MCF 10A (cell line): ENCODE results near the gene SSBP3. TPM values are rescaled to one million over a fixed set of nuclear protein-coding genes. Genes with fewer than 3 reads are reported as not detected.
"Not testable (repeated sequence)": the region's sequence is repeated elsewhere in the genome, so short reads cannot be mapped to it uniquely, and the experiment has no call there.

Experiments
- BruUV-seq: library from RNA; stranded (reverse); fragments of 400-500 nt; replicated peaks from 2 replicates; lab custom pipeline; 2021; lab: Mats Ljungman, UMichigan
- CTCF ChIA-PET: fragments of 300-600 bp; sonication (Branson Sonifier 250); formaldehyde crosslinking; extraction: SDS; loops from one replicate; lab custom pipeline; 2021; ENCODE audit warnings: antibody characterized with exemption, inconsistent platforms; lab: Yijun Ruan, JAX
- POLR2A ChIA-PET: fragments of 300-600, 350-650 bp; sonication (Branson Sonifier 250); formaldehyde crosslinking; extraction: SDS; loops from one replicate; lab custom pipeline; 2020; ENCODE audit warnings: antibody characterized with exemption, inconsistent platforms; lab: Yijun Ruan, JAX
- DNase-seq: peaks from one replicate; pipeline ENCODE4 v3.0.0-alpha.2; 2018; ENCODE audit not compliant: unreplicated experiment
- H3K27ac Mint-ChIP-seq: one replicate; pipeline ENCODE4 v1.8.0; 2022; ENCODE audit warnings: mild to moderate bottlenecking, low read depth, mixed read lengths; ENCODE audit not compliant: unreplicated experiment
- H3K27me3 Mint-ChIP-seq: one replicate; pipeline ENCODE4 v1.8.0; 2022; ENCODE audit warnings: mixed read lengths; ENCODE audit not compliant: insufficient read depth, unreplicated experiment
- H3K36me3 Mint-ChIP-seq: one replicate; pipeline ENCODE4 v1.8.0; 2022; ENCODE audit warnings: mild to moderate bottlenecking, moderate library complexity, mixed read lengths; ENCODE audit not compliant: insufficient read depth, unreplicated experiment
- H3K4me1 Mint-ChIP-seq: one replicate; pipeline ENCODE4 v1.8.0; 2022; ENCODE audit warnings: mixed read lengths; ENCODE audit not compliant: insufficient read depth, unreplicated experiment
- H3K4me3 Mint-ChIP-seq: one replicate; pipeline ENCODE4 v1.8.0; 2022; ENCODE audit warnings: mild to moderate bottlenecking, moderate library complexity, mixed read lengths; ENCODE audit not compliant: unreplicated experiment
- H3K9me3 Mint-ChIP-seq: one replicate; pipeline ENCODE4 v1.8.0; 2022; ENCODE audit warnings: mixed read lengths; ENCODE audit not compliant: unreplicated experiment
- CTCF ChIP-seq: fragments of 200-600 bp; IDR thresholded peaks from one replicate; pipeline ENCODE4 v1.8.0; 2022; ENCODE audit warnings: antibody characterized with exemption, mild to moderate bottlenecking; ENCODE audit not compliant: unreplicated experiment
- intact Hi-C: fragments of 100-400 bp; cut with micrococcal nuclease; formaldehyde crosslinking; loops from 2 replicates; pipeline ENCODE4 v1.14.1; 2022
- total RNA-seq: library from RNA; stranded (reverse); gene quantifications from 2 replicates; pipeline ENCODE4 v1.2.3, GENCODE V29; 2022

SSBP3 gene
- total RNA-seq, 1 experiment from 2014 or later: 8.6 TPM

DNA sequence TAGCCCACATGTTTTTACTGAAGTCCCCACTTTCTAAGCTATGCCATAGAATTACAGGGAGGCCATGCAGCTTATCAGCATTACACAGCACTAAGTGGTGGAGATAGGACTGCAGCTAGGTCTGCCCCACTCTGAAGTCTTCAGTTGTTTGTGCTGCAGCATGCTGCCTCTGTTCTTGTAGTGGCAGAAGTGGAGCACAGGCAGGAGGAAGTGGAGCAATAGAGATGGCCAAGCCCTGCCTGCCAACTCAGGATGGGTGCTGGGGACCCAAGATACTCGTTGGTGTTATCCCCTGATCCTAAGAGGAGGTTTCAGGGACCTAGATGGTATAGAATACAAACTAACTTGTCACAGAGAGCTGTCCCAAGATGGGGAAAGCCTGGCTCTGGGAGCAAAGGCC, 193.3 kb downstream of the SSBP3 start:
- no TSS peak for BruUV-seq
- TF ChIP-seq CTCF: no peak
- Mint-ChIP-seq H3K4me3 (no peak overlapping the region), H3K4me1 (no peaks in the 10 kb centered on the region), H3K36me3 (peaks cover 93% of the 10 kb centered on the region), H3K9me3 (no peaks in the 10 kb centered on the region), H3K27ac (no peak overlapping the region), H3K27me3 (no peaks in the 10 kb centered on the region)
- intact Hi-C loops: no loop called here
- ChIA-PET POLR2A (no interaction called here), CTCF (no interaction called here)
- DNase-seq: no peak

DNA sequence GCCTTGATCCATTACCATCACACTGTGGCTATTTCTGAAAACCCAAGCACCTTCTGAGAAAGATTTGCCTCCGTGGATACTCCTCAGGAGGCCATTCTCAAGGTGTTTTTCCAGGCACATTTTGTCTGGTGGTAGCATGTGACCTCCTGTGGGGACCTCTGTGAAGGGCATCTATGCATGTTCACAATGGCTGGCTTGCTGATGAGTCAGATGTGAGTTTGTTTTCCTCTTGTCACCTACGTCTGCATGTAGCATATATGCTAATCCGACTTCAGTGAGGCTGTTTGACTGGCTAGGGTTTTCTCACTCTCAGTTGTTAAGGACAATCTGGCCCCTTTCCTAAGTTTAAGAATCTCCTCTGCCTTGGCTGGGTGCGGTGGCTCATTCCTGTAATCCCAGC, 198.3 kb downstream of the SSBP3 start:
- not testable (repeated sequence) for BruUV-seq, H3K9me3 Mint-ChIP-seq

DNA sequence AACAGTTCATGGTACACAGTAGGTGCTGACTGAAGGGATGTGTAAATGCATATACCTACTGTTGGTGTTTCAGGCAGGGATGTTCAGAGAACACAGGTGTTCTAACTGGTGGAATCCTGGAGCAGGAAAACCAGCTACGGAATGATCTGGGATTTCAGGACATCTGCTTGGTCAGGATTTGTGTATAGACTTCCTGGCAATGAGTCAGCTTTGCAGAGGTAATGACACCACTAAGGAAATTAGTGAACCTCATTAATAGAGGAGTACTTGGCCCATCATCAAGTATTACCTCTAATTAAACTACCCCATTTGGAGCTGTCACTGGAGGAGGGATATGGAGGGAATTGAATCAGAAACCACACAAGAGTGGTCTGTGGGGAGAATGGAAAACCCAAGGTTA, 198.9 kb downstream of the SSBP3 start:
- no peak for DNase-seq
- Mint-ChIP-seq H3K4me1 (peaks cover 4% of the 10 kb centered on the region), H3K27ac (no peak overlapping the region), H3K36me3 (peaks cover 81% of the 10 kb centered on the region), H3K27me3 (no peaks in the 10 kb centered on the region), H3K4me3 (no peak overlapping the region), H3K9me3 (no peaks in the 10 kb centered on the region)
- TF ChIP-seq CTCF: no peak
- intact Hi-C loops: loop anchor here (10.0 kb wide), 1 partner anchor 278 kb away; no protein-coding TSS in a partner anchor
- CTCF ChIA-PET: interaction anchor here (0.5 kb wide), 1 partner anchor 284 kb away, joined by 5 read pairs; no protein-coding TSS in a partner anchor
- POLR2A ChIA-PET: no interaction called here
- BruUV-seq: no TSS peak

More for the DNA sequence above, 198.3 kb downstream of the SSBP3 start:
- H3K36me3 Mint-ChIP-seq: peaks cover 87% of the 10 kb centered on the region
- H3K4me1 Mint-ChIP-seq, DNase-seq, H3K4me3 Mint-ChIP-seq, H3K27me3 Mint-ChIP-seq, H3K27ac Mint-ChIP-seq, POLR2A ChIA-PET: not testable (repeated sequence)
- CTCF ChIA-PET: interaction anchor here (0.5 kb wide), 1 partner anchor 284 kb away, joined by 5 read pairs; no protein-coding TSS in a partner anchor
- intact Hi-C loops: loop anchor here (10.0 kb wide), 1 partner anchor 277 kb away; no protein-coding TSS in a partner anchor

- Mint-ChIP-seq H3K27ac (no peak overlapping the region), H3K36me3 (peaks cover 56% of the 10 kb centered on the region), H3K9me3 (no peaks in the 10 kb centered on the region), H3K4me3 (no peak overlapping the region), H3K4me1 (peaks cover 18% of the 10 kb centered on the region), H3K27me3 (no peaks in the 10 kb centered on the region)
- intact Hi-C loops: loop anchor here (5.0 to 10.0 kb wide), 2 partner anchors 77 to 281 kb away; no protein-coding TSS in a partner anchor
- no peak for TF ChIP-seq CTCF
- ChIA-PET POLR2A (interaction anchor here (0.5 kb wide), 1 partner anchor 90 kb away, joined by 3 read pairs; no protein-coding TSS in a partner anchor), CTCF (interaction anchor here (1.1 kb wide), 1 partner anchor 608 kb away, joined by 3 read pairs; no protein-coding TSS in a partner anchor)
- no TSS peak for BruUV-seq
- no peak for DNase-seq
Measured at GRCh38 chr1:54204199-54204598, 202.0 kb downstream of the SSBP3 start.
